ENCODE results near the gene PRTN3.
"Not testable (repeated sequence)": the region's sequence is repeated elsewhere in the genome, so short reads cannot be mapped to it uniquely, and the experiment has no call there.

PRTN3 gene

GRCh38 chr19:815079-815774 lies 25.6 kb upstream of the PRTN3 start:
- Histone ChIP-seq H3K27me3 (ENCODE audit: control insufficient read depth, insufficient read depth, low read length) (no peaks in the 10 kb centered on the region), H3K36me3 (ENCODE audit: control insufficient read depth, insufficient read depth, low read length) (peaks cover 5% of the 10 kb centered on the region), H3K4me1 (ENCODE audit: control insufficient read depth, insufficient read depth, low read length) (no peaks in the 10 kb centered on the region), H3K4me3 (ENCODE audit: low read length) (no peak overlapping the region), H3K9me3 (ENCODE audit: control insufficient read depth, low read length) (no peaks in the 10 kb centered on the region), H3K9ac (ENCODE audit: low read length) (no peak overlapping the region)

GRCh38 chr19:815775-816499 lies 24.9 kb upstream of the PRTN3 start:
- Histone ChIP-seq H3K27me3 (ENCODE audit: control insufficient read depth, insufficient read depth, low read length) (no peaks in the 10 kb centered on the region), H3K4me3 (ENCODE audit: low read length) (no peak overlapping the region), H3K4me1 (ENCODE audit: control insufficient read depth, insufficient read depth, low read length) (no peaks in the 10 kb centered on the region), H3K36me3 (ENCODE audit: control insufficient read depth, insufficient read depth, low read length) (no peaks in the 10 kb centered on the region), H3K9me3 (ENCODE audit: control insufficient read depth, low read length) (no peaks in the 10 kb centered on the region), H3K9ac (ENCODE audit: low read length) (no peak overlapping the region)

GRCh38 chr19:816500-816857 lies 24.3 kb upstream of the PRTN3 start:
- H3K9me3 ChIP-seq (ENCODE audit: control insufficient read depth, low read length), result no peaks in the 10 kb centered on the region
- no peaks in the 10 kb centered on the region for H3K4me1 ChIP-seq (ENCODE audit: control insufficient read depth, insufficient read depth, low read length)
- H3K4me3 ChIP-seq (ENCODE audit: low read length), result no peak overlapping the region
- H3K27me3 ChIP-seq (ENCODE audit: control insufficient read depth, insufficient read depth, low read length), result peaks cover 3% of the 10 kb centered on the region
- H3K9ac ChIP-seq (ENCODE audit: low read length), result no peak overlapping the region
- H3K36me3 ChIP-seq (ENCODE audit: control insufficient read depth, insufficient read depth, low read length), result no peaks in the 10 kb centered on the region

- not testable (repeated sequence) for H3K4me3 ChIP-seq (ENCODE audit: low read length); H3K36me3 ChIP-seq (ENCODE audit: control insufficient read depth, insufficient read depth, low read length); H3K4me1 ChIP-seq (ENCODE audit: control insufficient read depth, insufficient read depth, low read length); H3K9ac ChIP-seq (ENCODE audit: low read length); H3K9me3 ChIP-seq (ENCODE audit: control insufficient read depth, low read length)
- H3K27me3 ChIP-seq (ENCODE audit: control insufficient read depth, insufficient read depth, low read length), result peaks cover 16% of the 10 kb centered on the region
These were observed 20.6 kb upstream of the PRTN3 start for GRCh38 chr19:820212-820611.

GRCh38 chr19:821231-821824 lies 19.5 kb upstream of the PRTN3 start:
- peaks cover 16% of the 10 kb centered on the region for H3K27me3 ChIP-seq (ENCODE audit: control insufficient read depth, insufficient read depth, low read length)
- no peak overlapping the region for H3K4me3 ChIP-seq (ENCODE audit: low read length)
- no peak overlapping the region for H3K9ac ChIP-seq (ENCODE audit: low read length)
- no peaks in the 10 kb centered on the region for H3K36me3 ChIP-seq (ENCODE audit: control insufficient read depth, insufficient read depth, low read length)
- no peaks in the 10 kb centered on the region for H3K4me1 ChIP-seq (ENCODE audit: control insufficient read depth, insufficient read depth, low read length)
- no peaks in the 10 kb centered on the region for H3K9me3 ChIP-seq (ENCODE audit: control insufficient read depth, low read length)

- Histone ChIP-seq H3K9me3 (ENCODE audit: control insufficient read depth, low read length) (no peaks in the 10 kb centered on the region), H3K4me1 (ENCODE audit: control insufficient read depth, insufficient read depth, low read length) (no peaks in the 10 kb centered on the region), H3K27me3 (ENCODE audit: control insufficient read depth, insufficient read depth, low read length) (peaks cover 16% of the 10 kb centered on the region), H3K9ac (ENCODE audit: low read length) (no peak within 1 kb of the TSS), H3K36me3 (ENCODE audit: control insufficient read depth, insufficient read depth, low read length) (no peaks in the 10 kb centered on the region), H3K4me3 (ENCODE audit: low read length) (no peak within 1 kb of the TSS)
These were observed 18.8 kb upstream of the PRTN3 start, which contains the start of gene PLPPR3 for GRCh38 chr19:821825-822503. Gene PLPPR3 (minus strand): TSS chr19:821955. CDS start chr19:821559, 396 bp downstream.

- no peaks in the 10 kb centered on the region for H3K36me3 ChIP-seq (ENCODE audit: control insufficient read depth, insufficient read depth, low read length)
- no peak overlapping the region for H3K9ac ChIP-seq (ENCODE audit: low read length)
- no peak overlapping the region for H3K4me3 ChIP-seq (ENCODE audit: low read length)
- peaks cover 6% of the 10 kb centered on the region for H3K4me1 ChIP-seq (ENCODE audit: control insufficient read depth, insufficient read depth, low read length)
- peaks cover 16% of the 10 kb centered on the region for H3K27me3 ChIP-seq (ENCODE audit: control insufficient read depth, insufficient read depth, low read length)
- no peaks in the 10 kb centered on the region for H3K9me3 ChIP-seq (ENCODE audit: control insufficient read depth, low read length)
These were observed 17.2 kb upstream of the PRTN3 start for GRCh38 chr19:823565-824121.

GRCh38 chr19:824885-825284 lies 15.9 kb upstream of the PRTN3 start:
- Histone ChIP-seq H3K36me3 (ENCODE audit: control insufficient read depth, insufficient read depth, low read length) (no peaks in the 10 kb centered on the region), H3K9me3 (ENCODE audit: control insufficient read depth, low read length) (no peaks in the 10 kb centered on the region), H3K9ac (ENCODE audit: low read length) (no peak overlapping the region), H3K4me1 (ENCODE audit: control insufficient read depth, insufficient read depth, low read length) (peaks cover 6% of the 10 kb centered on the region), H3K4me3 (ENCODE audit: low read length) (no peak overlapping the region), H3K27me3 (ENCODE audit: control insufficient read depth, insufficient read depth, low read length) (peaks cover 22% of the 10 kb centered on the region)

- Histone ChIP-seq H3K9ac (ENCODE audit: low read length) (no peak overlapping the region), H3K4me3 (ENCODE audit: low read length) (no peak overlapping the region), H3K36me3 (ENCODE audit: control insufficient read depth, insufficient read depth, low read length) (no peaks in the 10 kb centered on the region), H3K4me1 (ENCODE audit: control insufficient read depth, insufficient read depth, low read length) (peaks cover 6% of the 10 kb centered on the region), H3K9me3 (ENCODE audit: control insufficient read depth, low read length) (no peaks in the 10 kb centered on the region), H3K27me3 (ENCODE audit: control insufficient read depth, insufficient read depth, low read length) (peaks cover 22% of the 10 kb centered on the region)
These were observed 14.7 kb upstream of the PRTN3 start for GRCh38 chr19:825897-826644.

- no peaks in the 10 kb centered on the region for H3K36me3 ChIP-seq (ENCODE audit: control insufficient read depth, insufficient read depth, low read length)
- H3K4me3 ChIP-seq (ENCODE audit: low read length), result no peak overlapping the region
- peaks cover 6% of the 10 kb centered on the region for H3K4me1 ChIP-seq (ENCODE audit: control insufficient read depth, insufficient read depth, low read length)
- H3K27me3 ChIP-seq (ENCODE audit: control insufficient read depth, insufficient read depth, low read length), result peaks cover 27% of the 10 kb centered on the region
- no peak overlapping the region for H3K9ac ChIP-seq (ENCODE audit: low read length)
- H3K9me3 ChIP-seq (ENCODE audit: control insufficient read depth, low read length), result no peaks in the 10 kb centered on the region
These were observed 13.5 kb upstream of the PRTN3 start for GRCh38 chr19:827314-827709.

GRCh38 chr19:827710-828321 lies 13.0 kb upstream of the PRTN3 start, which contains the start of gene AZU1:
Gene AZU1 (plus strand): TSS chr19:827837. CDS start chr19:827847, 10 bp downstream.
- Histone ChIP-seq H3K36me3 (ENCODE audit: control insufficient read depth, insufficient read depth, low read length) (no peaks in the 10 kb centered on the region), H3K27me3 (ENCODE audit: control insufficient read depth, insufficient read depth, low read length) (peaks cover 22% of the 10 kb centered on the region), H3K9ac (ENCODE audit: low read length) (no peak within 1 kb of the TSS), H3K9me3 (ENCODE audit: control insufficient read depth, low read length) (no peaks in the 10 kb centered on the region), H3K4me1 (ENCODE audit: control insufficient read depth, insufficient read depth, low read length) (peaks cover 6% of the 10 kb centered on the region), H3K4me3 (ENCODE audit: low read length) (no peak within 1 kb of the TSS)

Data from mucosa of stomach (tissue), 1 donor.